NCI-H2081 (cell line): ENCODE data around the gene PPP3CA.
"Not testable (repeated sequence)": the region's sequence is repeated elsewhere in the genome, so short reads cannot be mapped to it uniquely, and the experiment has no call there.

Experiments
- DNase-seq, 2 experiments: peaks; one replicate each; lab custom pipeline; 2025; lab: John Stamatoyannopoulos, UW

The PPP3CA gene

GRCh38 chr4:101000496-101000895 lies 346.8 kb downstream of the PPP3CA start:
- DNase-seq = no peak

GRCh38 chr4:100995671-100996070 lies 351.7 kb downstream of the PPP3CA start:
- DNase-seq = no peak

GRCh38 chr4:100995002-100995401 lies 352.3 kb downstream of the PPP3CA start:
- DNase-seq = not testable (repeated sequence)

GRCh38 chr4:100991332-100992069 lies 355.8 kb downstream of the PPP3CA start:
- DNase-seq = not testable (repeated sequence)

GRCh38 chr4:100989401-100989800 lies 357.9 kb downstream of the PPP3CA start:
- no peak for DNase-seq

- no peak for DNase-seq
Observed at GRCh38 chr4:100988876-100989275, 358.4 kb downstream of the PPP3CA start.

GRCh38 chr4:100986360-100986868 lies 360.9 kb downstream of the PPP3CA start:
- no peak for DNase-seq

- DNase-seq = no peak
Observed at GRCh38 chr4:100985576-100985975, 361.8 kb downstream of the PPP3CA start.

- DNase-seq = no peak
Observed at GRCh38 chr4:100984901-100985300, 362.4 kb downstream of the PPP3CA start.

GRCh38 chr4:100983426-100983825 lies 363.9 kb downstream of the PPP3CA start:
- no peak for DNase-seq

- no peak for DNase-seq
Observed at GRCh38 chr4:100982345-100982744, 365.0 kb downstream of the PPP3CA start.

GRCh38 chr4:100981447-100982204 lies 365.7 kb downstream of the PPP3CA start:
- DNase-seq = no peak

GRCh38 chr4:100979736-100980135 lies 367.6 kb downstream of the PPP3CA start:
- DNase-seq = no peak

GRCh38 chr4:100977746-100978397 lies 369.5 kb downstream of the PPP3CA start:
- no peak for DNase-seq

- DNase-seq = no peak
Observed at GRCh38 chr4:100977274-100977673, 370.1 kb downstream of the PPP3CA start.
